CD14-positive monocyte (primary cell): ENCODE results near the gene ASB4. TPM values are rescaled to one million over a fixed set of nuclear protein-coding genes. Genes with fewer than 3 reads are reported as not detected.

Experiments used
- DNase-seq, 3 donors: peaks; one replicate each; pipeline ENCODE4 v3.0.0-alpha.2; 2011 to 2022
- H2AFZ ChIP-seq: 2 replicates; pipeline ENCODE4 v1.6.0; 2012; ENCODE audit warnings: mild to moderate bottlenecking, low read depth, low read length, inconsistent platforms; ENCODE audit not compliant: insufficient read depth, poor library complexity, severe bottlenecking
- H3K27ac ChIP-seq, 2 donors: 1 replicate in 1 of 2; 2 replicates in 1 of 2; pipeline ENCODE4 v1.5.1; 2012 to 2013; ENCODE audit warnings: low read length in 2 of 2, control low read depth in 1 of 2, inconsistent platforms in 1 of 2, low read depth in 1 of 2, mild to moderate bottlenecking in 1 of 2
- H3K27me3 ChIP-seq, 2 donors: one replicate each; pipeline versions ENCODE4 v1.6.0 to v1.6.1; 2011 to 2013; ENCODE audit warnings: low read length in 2 of 2; ENCODE audit not compliant: control insufficient read depth in 2 of 2, insufficient read depth in 2 of 2
- H3K36me3 ChIP-seq, 2 donors: replicated peaks in 1 of 2; 1 replicate in 1 of 2; 2 replicates in 1 of 2; pipeline versions ENCODE4 v1.5.1 to v1.6.1; 2012 to 2013; ENCODE audit warnings: low read length in 2 of 2, control low read depth in 1 of 2, inconsistent platforms in 1 of 2, mild to moderate bottlenecking in 1 of 2; ENCODE audit not compliant: insufficient read depth in 2 of 2, control insufficient read depth in 1 of 2
- H3K4me1 ChIP-seq, 2 donors: 1 replicate in 1 of 2; 2 replicates in 1 of 2; pipeline versions ENCODE4 v1.5.1 to v1.6.1; 2012 to 2013; ENCODE audit warnings: low read length in 2 of 2, control low read depth in 1 of 2, inconsistent platforms in 1 of 2, mild to moderate bottlenecking in 1 of 2, moderate library complexity in 1 of 2; ENCODE audit not compliant: insufficient read depth in 2 of 2, control insufficient read depth in 1 of 2
- H3K4me2 ChIP-seq: replicated peaks from 2 replicates; pipeline ENCODE3; 2012; ENCODE audit warnings: low read length, moderate library complexity, mild to moderate bottlenecking; ENCODE audit not compliant: poor library complexity, severe bottlenecking; ENCODE audit errors: extremely low read depth
- H3K4me3 ChIP-seq, 3 experiments: fragments of 200-600 bp in 1 of 3; sonication (generic) in 1 of 3; replicated peaks in 1 of 3; 1 replicate in 2 of 3; 2 replicates in 1 of 3; pipeline ENCODE4 v1.5.1; 2011 to 2013; ENCODE audit warnings: low read length in 3 of 3, mild to moderate bottlenecking in 3 of 3, control low read depth in 2 of 3, low read depth in 2 of 3, inconsistent platforms in 1 of 3, moderate library complexity in 1 of 3
- H3K79me2 ChIP-seq: 2 replicates; pipeline ENCODE4 v1.6.0; 2012; ENCODE audit warnings: mild to moderate bottlenecking, control low read depth, inconsistent platforms, low read length, moderate library complexity; ENCODE audit not compliant: insufficient read depth
- H3K9ac ChIP-seq: 2 replicates; pipeline ENCODE4 v1.6.0; 2017; ENCODE audit warnings: low read length, mild to moderate bottlenecking; ENCODE audit not compliant: insufficient read depth, poor library complexity, severe bottlenecking
- H3K9me3 ChIP-seq, 2 donors: replicated peaks in 1 of 2; 1 replicate in 1 of 2; 2 replicates in 1 of 2; pipeline versions ENCODE4 v1.5.1 to v1.6.1; 2012 to 2013; ENCODE audit warnings: low read length in 2 of 2, control low read depth in 1 of 2; ENCODE audit not compliant: control insufficient read depth in 1 of 2, insufficient read depth in 1 of 2
- H4K20me1 ChIP-seq: 2 replicates; pipeline ENCODE4 v1.6.0; 2012; ENCODE audit warnings: mild to moderate bottlenecking, low read length, control low read depth, moderate library complexity; ENCODE audit not compliant: insufficient read depth
- H3K27ac Mint-ChIP-seq, 7 donors: one replicate each; pipeline ENCODE4 v1.8.0; 2020; ENCODE audit warnings: mild to moderate bottlenecking in 7 of 7, mixed read lengths in 7 of 7, moderate library complexity in 6 of 7, inconsistent platforms in 2 of 7
- H3K27me3 Mint-ChIP-seq, 3 donors: one replicate each; pipeline ENCODE4 v1.8.0; 2021 to 2022; ENCODE audit warnings: low read depth in 3 of 3, mild to moderate bottlenecking in 3 of 3, mixed read lengths in 3 of 3, moderate library complexity in 3 of 3, inconsistent platforms in 1 of 3
- H3K36me3 Mint-ChIP-seq, 2 donors: one replicate each; pipeline ENCODE4 v1.8.0; 2020; ENCODE audit warnings: mixed read lengths in 2 of 2, inconsistent platforms in 1 of 2, mild to moderate bottlenecking in 1 of 2
- H3K4me1 Mint-ChIP-seq: one replicate; pipeline ENCODE4 v1.8.0; 2020; ENCODE audit warnings: mild to moderate bottlenecking, mixed read lengths
- H3K4me3 Mint-ChIP-seq, 2 donors: one replicate each; pipeline ENCODE4 v1.8.0; 2020; ENCODE audit warnings: mild to moderate bottlenecking in 2 of 2, mixed read lengths in 2 of 2, moderate library complexity in 1 of 2
- H3K9me3 Mint-ChIP-seq, 7 donors: one replicate each; pipeline ENCODE4 v1.8.0; 2020 to 2022; ENCODE audit warnings: mixed read lengths in 7 of 7, mild to moderate bottlenecking in 6 of 7, moderate library complexity in 6 of 7, inconsistent platforms in 2 of 7
- WGBS: methylation state at CpG from one replicate; pipeline ENCODE4 v1.1.5; 2013; ENCODE audit warnings: missing lambda C conversion rate; ENCODE audit not compliant: insufficient coverage; 5-methylcytosine and 5-hydroxymethylcytosine counted together
- intact Hi-C, 2 donors: fragments of 100-400 bp; cut with micrococcal nuclease; formaldehyde crosslinking; loops; one replicate each; pipeline versions ENCODE4 v1.15.0 to v1.15.1; 2023
- polyA plus RNA-seq, 3 donors: library from polyadenylated mRNA; depleted of rRNA in 1 of 3; unstranded in 2 of 3; stranded (reverse) in 1 of 3; fragments of 300-500 nt in 2 of 3; fragments of >200 nt in 1 of 3; fragmentation: Illumina TruSeq in 2 of 3; gene quantifications; 1 replicate in 2 of 3; 2 replicates in 1 of 3; pipeline ENCODE4 v1.2.3, GENCODE V29; 2012 to 2021
- TF ChIP-seq, protein P1 (sequence below): fragments of 200-600 bp; IDR thresholded peaks from one replicate; pipeline ENCODE4 v1.8.0; 2022; ENCODE audit warnings: antibody characterized with exemption, mild to moderate bottlenecking

ASB4 gene
- polyA plus RNA-seq, 3 donors = not detected

- H3K4me1 ChIP-seq = peaks cover 3 to 10% of the 10 kb centered on the region in 2 donors
- peaks cover 0 to 4% (median 2%) of the 10 kb centered on the region in 3 donors for H3K27me3 Mint-ChIP-seq
- H3K27me3 ChIP-seq = no peaks in the 10 kb centered on the region
- H3K27ac ChIP-seq = no peak overlapping the region
- H4K20me1 ChIP-seq = no peaks in the 10 kb centered on the region
- H3K4me1 Mint-ChIP-seq = peaks cover 5% of the 10 kb centered on the region
- no peak overlapping the region for H3K27ac Mint-ChIP-seq
- 92% methylated on average over 1 of the region's 1 CpG for WGBS
- no peak overlapping the region for H3K4me3 ChIP-seq
- no peak overlapping the region for H2AFZ ChIP-seq
- H3K36me3 Mint-ChIP-seq = no peaks in the 10 kb centered on the region
- intact Hi-C loops = no loop called here
- no peaks in the 10 kb centered on the region for H3K79me2 ChIP-seq
- no peak overlapping the region for H3K4me3 Mint-ChIP-seq
- H3K36me3 ChIP-seq = no peaks in the 10 kb centered on the region
- TF ChIP-seq, protein P1, sequence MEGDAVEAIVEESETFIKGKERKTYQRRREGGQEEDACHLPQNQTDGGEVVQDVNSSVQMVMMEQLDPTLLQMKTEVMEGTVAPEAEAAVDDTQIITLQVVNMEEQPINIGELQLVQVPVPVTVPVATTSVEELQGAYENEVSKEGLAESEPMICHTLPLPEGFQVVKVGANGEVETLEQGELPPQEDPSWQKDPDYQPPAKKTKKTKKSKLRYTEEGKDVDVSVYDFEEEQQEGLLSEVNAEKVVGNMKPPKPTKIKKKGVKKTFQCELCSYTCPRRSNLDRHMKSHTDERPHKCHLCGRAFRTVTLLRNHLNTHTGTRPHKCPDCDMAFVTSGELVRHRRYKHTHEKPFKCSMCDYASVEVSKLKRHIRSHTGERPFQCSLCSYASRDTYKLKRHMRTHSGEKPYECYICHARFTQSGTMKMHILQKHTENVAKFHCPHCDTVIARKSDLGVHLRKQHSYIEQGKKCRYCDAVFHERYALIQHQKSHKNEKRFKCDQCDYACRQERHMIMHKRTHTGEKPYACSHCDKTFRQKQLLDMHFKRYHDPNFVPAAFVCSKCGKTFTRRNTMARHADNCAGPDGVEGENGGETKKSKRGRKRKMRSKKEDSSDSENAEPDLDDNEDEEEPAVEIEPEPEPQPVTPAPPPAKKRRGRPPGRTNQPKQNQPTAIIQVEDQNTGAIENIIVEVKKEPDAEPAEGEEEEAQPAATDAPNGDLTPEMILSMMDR = no peak
- H3K4me2 ChIP-seq = no peak overlapping the region
- H3K9ac ChIP-seq = no peak overlapping the region
- DNase-seq = no peak
- no peaks in the 10 kb centered on the region for H3K9me3 Mint-ChIP-seq
- H3K9me3 ChIP-seq = no peaks in the 10 kb centered on the region
These were observed 58.4 kb downstream of the ASB4 start for GRCh38 chr7:95544171-95544570.

DNA sequence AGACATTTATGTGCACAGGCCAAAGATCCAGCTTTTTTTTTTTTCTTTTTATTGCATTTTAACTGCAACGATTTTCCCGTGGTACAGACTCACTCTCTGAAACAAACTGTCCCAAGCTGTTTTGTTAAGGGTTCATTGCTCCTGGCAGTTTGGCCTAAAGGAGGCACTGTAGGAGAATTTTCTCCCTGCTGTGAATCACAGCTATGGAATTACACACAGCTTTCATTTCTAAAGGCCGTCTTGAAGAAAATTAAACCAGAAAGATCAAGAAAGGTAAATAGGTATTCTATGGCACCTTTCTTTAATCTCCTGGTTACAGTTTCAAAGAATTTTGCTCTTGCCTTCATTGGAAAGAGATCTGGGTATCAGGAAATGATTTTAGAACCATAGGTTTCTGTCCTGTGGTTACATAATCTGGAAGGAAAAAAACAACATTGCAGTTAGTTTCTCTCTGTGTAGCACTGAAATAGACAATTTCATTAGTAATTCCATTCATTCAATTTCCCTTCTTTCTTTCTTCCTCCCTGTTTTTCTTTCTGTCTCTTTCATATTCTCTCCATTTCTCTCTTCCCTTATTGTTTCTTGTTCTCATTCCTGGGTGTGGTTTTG is 59.4 kb downstream of the ASB4 start:
- Histone ChIP-seq H3K27me3 (no peaks in the 10 kb centered on the region), H3K4me1 (peaks cover 9 to 15% of the 10 kb centered on the region in 2 donors), H2AFZ (peak overlapping the region; percentile 64), H3K9me3 (no peaks in the 10 kb centered on the region), H3K9ac (peak overlapping the region; percentile 46), H3K4me3 (peak overlapping the region in 2 of 3 experiments; percentile 45 to 59), H4K20me1 (no peaks in the 10 kb centered on the region), H3K4me2 (peak overlapping the region; percentile 53), H3K36me3 (no peaks in the 10 kb centered on the region), H3K27ac (peak overlapping the region in 1 of 2 donors; percentile 57), H3K79me2 (no peaks in the 10 kb centered on the region)
- intact Hi-C loops = no loop called here
- peaks cover 11% of the 10 kb centered on the region for H3K4me1 Mint-ChIP-seq
- peak overlapping the region in 4 of 7 donors; percentile 0 to 33 (median 1) for H3K27ac Mint-ChIP-seq
- no peaks in the 10 kb centered on the region for H3K36me3 Mint-ChIP-seq
- TF ChIP-seq, protein P1 = peak; percentile 70
- peak; percentile 21 to 42 (median 42) for DNase-seq
- peak overlapping the region; percentile 8 to 76 for H3K4me3 Mint-ChIP-seq
- peaks cover 0 to 10% (median 2%) of the 10 kb centered on the region in 3 donors for H3K27me3 Mint-ChIP-seq
- WGBS = no CpG with 5 or more reads among the region's 3 CpGs
- no peaks in the 10 kb centered on the region for H3K9me3 Mint-ChIP-seq
